Posterior cingulate gyrus (tissue), 11 donors: ENCODE measurements around the gene ANKRD17.
"Not testable (repeated sequence)": the region's sequence is repeated elsewhere in the genome, so short reads cannot be mapped to it uniquely, and the experiment has no call there.

Source experiments
- DNase-seq, 10 donors: peaks; one replicate each; pipeline versions ENCODE4 v3.0.0 to v3.0.0-alpha.2; 2020 to 2021; ENCODE audit warnings: mixed read lengths in 3 of 10
- intact Hi-C: fragments of 100-400 bp; cut with DNase I; formaldehyde crosslinking; loops from one replicate; pipeline ENCODE4 v1.15.1; 2023

ANKRD17 gene

GRCh38 chr4:73258686-73259570, at the start of gene ANKRD17:
TSS of gene ANKRD17 (minus strand) at chr4:73258798. CDS start at chr4:73258668, 130 bp downstream.
- intact Hi-C loops, result loop anchor here (1.0 to 5.0 kb wide), 3 partner anchors 48 to 190 kb away; partner anchors contain the start of gene COX18
- DNase-seq, result peak; percentile 83 to 98 (median 88)

GRCh38 chr4:73308286-73308685, 49.7 kb upstream of the ANKRD17 start:
- peak in 2 of 10 donors; percentile 14 to 75 for DNase-seq
- intact Hi-C loops, result loop anchor here (5.0 kb wide), 1 partner anchor 51 kb away; the partner anchor contains the start of gene ANKRD17

GRCh38 chr4:73303711-73304110, 45.1 kb upstream of the ANKRD17 start:
- intact Hi-C loops, result no loop called here
- DNase-seq, result no peak

GRCh38 chr4:73299548-73300280, 41.1 kb upstream of the ANKRD17 start:
- intact Hi-C loops, result no loop called here

GRCh38 chr4:73292661-73293060, 34.1 kb upstream of the ANKRD17 start:
- peak in 1 of 10 donors; percentile 74 for DNase-seq
- intact Hi-C loops, result not testable (repeated sequence)

More at GRCh38 chr4:73299548-73300280, 41.1 kb upstream of the ANKRD17 start:
- DNase-seq, result peak in 2 of 10 donors; percentile 59 to 74

- peak in 1 of 10 donors; percentile 46 for DNase-seq
- intact Hi-C loops, result no loop called here
Observed at GRCh38 chr4:73281982-73282381, 23.4 kb upstream of the ANKRD17 start.

- intact Hi-C loops, result no loop called here
- peak in 1 of 10 donors; percentile 39 for DNase-seq
Observed at GRCh38 chr4:73281396-73281795, 22.8 kb upstream of the ANKRD17 start.

- intact Hi-C loops, result no loop called here
Observed at GRCh38 chr4:73277201-73277600, 18.6 kb upstream of the ANKRD17 start.

GRCh38 chr4:73275318-73275654, 16.7 kb upstream of the ANKRD17 start:
- no peak for DNase-seq
- intact Hi-C loops, result no loop called here

More at GRCh38 chr4:73277201-73277600, 18.6 kb upstream of the ANKRD17 start:
- DNase-seq, result no peak

GRCh38 chr4:73272816-73273215, 14.2 kb upstream of the ANKRD17 start:
- intact Hi-C loops, result no loop called here

GRCh38 chr4:73267050-73267449, 8.5 kb upstream of the ANKRD17 start:
- intact Hi-C loops, result no loop called here
- no peak for DNase-seq

More at GRCh38 chr4:73272816-73273215, 14.2 kb upstream of the ANKRD17 start:
- DNase-seq, result no peak

GRCh38 chr4:73259571-73260090, 1.0 kb upstream of the ANKRD17 start:
- intact Hi-C loops, result loop anchor here (5.0 kb wide), 2 partner anchors 48 to 132 kb away; no protein-coding TSS in a partner anchor
- DNase-seq, result no peak

GRCh38 chr4:73258436-73258685, 237 bp downstream of the ANKRD17 start:
- DNase-seq, result peak in 1 of 10 donors; percentile 82
- intact Hi-C loops, result loop anchor here (1.0 to 5.0 kb wide), 3 partner anchors 49 to 189 kb away; partner anchors contain the start of gene COX18

- intact Hi-C loops, result loop anchor here (1.0 to 5.0 kb wide), 4 partner anchors 49 to 555 kb away; partner anchors contain the start of gene COX18
- peak in 1 of 10 donors; percentile 67 for DNase-seq
Observed at GRCh38 chr4:73257651-73258435, 755 bp downstream of the ANKRD17 start.

- peak in 9 of 10 donors; percentile 23 to 92 (median 70) for DNase-seq
- intact Hi-C loops, result loop anchor here (2.0 to 5.0 kb wide), 3 partner anchors 50 to 554 kb away; no protein-coding TSS in a partner anchor
Observed at GRCh38 chr4:73257234-73257633, 1.4 kb downstream of the ANKRD17 start.

- intact Hi-C loops, result loop anchor here (2.0 to 5.0 kb wide), 3 partner anchors 51 to 553 kb away; no protein-coding TSS in a partner anchor
Observed at GRCh38 chr4:73255847-73256246, 2.8 kb downstream of the ANKRD17 start.

GRCh38 chr4:73252001-73252400, 6.6 kb downstream of the ANKRD17 start:
- no peak for DNase-seq
- intact Hi-C loops, result no loop called here

More at GRCh38 chr4:73255847-73256246, 2.8 kb downstream of the ANKRD17 start:
- not testable (repeated sequence) for DNase-seq

GRCh38 chr4:73251384-73251783, 7.2 kb downstream of the ANKRD17 start:
- no peak for DNase-seq
- intact Hi-C loops, result no loop called here

GRCh38 chr4:73250642-73251041, 8.0 kb downstream of the ANKRD17 start:
- intact Hi-C loops, result no loop called here
- no peak for DNase-seq

- no peak for DNase-seq
- intact Hi-C loops, result no loop called here
Observed at GRCh38 chr4:73248821-73249220, 9.8 kb downstream of the ANKRD17 start.
